ENCODE results near the gene KDM6A. TPM values are rescaled to one million over a fixed set of nuclear protein-coding genes. Genes with fewer than 3 reads are reported as not detected.

The KDM6A gene
- total RNA-seq, 1 donor from 2014 or later = 38.4 TPM

DNA sequence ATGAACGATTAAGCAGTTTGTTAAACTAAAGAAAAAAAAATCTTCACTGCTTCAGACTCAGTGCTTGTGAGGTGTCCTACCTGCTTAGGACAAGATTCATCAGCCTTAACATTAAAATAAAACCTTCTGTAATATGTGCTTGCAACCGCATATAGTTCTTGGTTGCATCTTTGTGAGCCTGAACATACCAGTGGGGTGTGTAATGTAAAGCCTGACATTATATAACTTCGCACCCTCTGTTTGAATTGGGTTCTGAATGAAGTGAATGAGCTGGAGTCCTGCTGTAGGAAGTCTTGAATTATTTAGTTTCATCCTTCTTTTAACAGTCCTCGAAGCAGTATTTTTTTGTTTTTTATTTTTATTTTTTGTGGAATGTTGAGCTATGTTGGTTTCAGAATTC is 3.1 kb downstream of the KDM6A start:
- Mint-ChIP-seq H3K36me3 (ENCODE audit: low read depth, unreplicated experiment) (no peaks in the 10 kb centered on the region), H3K9me3 (ENCODE audit: unreplicated experiment) (no peaks in the 10 kb centered on the region), H3K27me3 (ENCODE audit: unreplicated experiment) (peaks cover 6% of the 10 kb centered on the region), H3K4me3 (ENCODE audit: unreplicated experiment) (peak overlapping the region; percentile 56), H3K27ac (ENCODE audit: unreplicated experiment) (no peak overlapping the region), H3K4me1 (ENCODE audit: unreplicated experiment) (peaks cover 3% of the 10 kb centered on the region)
- no peak for DNase-seq (ENCODE audit: low spot score)
- TF ChIP-seq, protein P1, sequence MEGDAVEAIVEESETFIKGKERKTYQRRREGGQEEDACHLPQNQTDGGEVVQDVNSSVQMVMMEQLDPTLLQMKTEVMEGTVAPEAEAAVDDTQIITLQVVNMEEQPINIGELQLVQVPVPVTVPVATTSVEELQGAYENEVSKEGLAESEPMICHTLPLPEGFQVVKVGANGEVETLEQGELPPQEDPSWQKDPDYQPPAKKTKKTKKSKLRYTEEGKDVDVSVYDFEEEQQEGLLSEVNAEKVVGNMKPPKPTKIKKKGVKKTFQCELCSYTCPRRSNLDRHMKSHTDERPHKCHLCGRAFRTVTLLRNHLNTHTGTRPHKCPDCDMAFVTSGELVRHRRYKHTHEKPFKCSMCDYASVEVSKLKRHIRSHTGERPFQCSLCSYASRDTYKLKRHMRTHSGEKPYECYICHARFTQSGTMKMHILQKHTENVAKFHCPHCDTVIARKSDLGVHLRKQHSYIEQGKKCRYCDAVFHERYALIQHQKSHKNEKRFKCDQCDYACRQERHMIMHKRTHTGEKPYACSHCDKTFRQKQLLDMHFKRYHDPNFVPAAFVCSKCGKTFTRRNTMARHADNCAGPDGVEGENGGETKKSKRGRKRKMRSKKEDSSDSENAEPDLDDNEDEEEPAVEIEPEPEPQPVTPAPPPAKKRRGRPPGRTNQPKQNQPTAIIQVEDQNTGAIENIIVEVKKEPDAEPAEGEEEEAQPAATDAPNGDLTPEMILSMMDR (IDR thresholded peaks at IDR 0.05; ENCODE audit: unreplicated experiment) = no peak

DNA sequence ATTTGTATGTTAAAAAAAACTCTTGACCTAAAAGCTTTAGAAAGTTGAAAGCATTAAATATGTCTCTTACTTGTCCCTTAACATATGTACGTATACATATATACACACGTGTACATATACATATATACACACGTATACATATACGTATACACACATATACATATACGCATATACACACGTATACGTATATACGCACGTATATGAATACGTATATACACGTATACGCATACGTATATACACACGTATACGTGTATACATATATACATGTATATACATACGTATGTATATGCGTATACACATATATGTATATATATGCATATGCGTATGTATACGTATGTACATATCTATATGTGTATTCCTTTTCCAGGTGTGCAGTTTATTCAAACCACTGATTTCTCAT is 3.8 kb downstream of the KDM6A start:
- TF ChIP-seq, protein P1 (IDR thresholded peaks at IDR 0.05; ENCODE audit: unreplicated experiment) = no peak
- no peaks in the 10 kb centered on the region for H3K36me3 Mint-ChIP-seq (ENCODE audit: low read depth, unreplicated experiment)
- H3K4me1 Mint-ChIP-seq (ENCODE audit: unreplicated experiment) = no peaks in the 10 kb centered on the region
- H3K27ac Mint-ChIP-seq (ENCODE audit: unreplicated experiment) = no peak overlapping the region
- H3K4me3 Mint-ChIP-seq (ENCODE audit: unreplicated experiment) = no peak overlapping the region
- no peaks in the 10 kb centered on the region for H3K9me3 Mint-ChIP-seq (ENCODE audit: unreplicated experiment)
- no peak for DNase-seq (ENCODE audit: low spot score)
- H3K27me3 Mint-ChIP-seq (ENCODE audit: unreplicated experiment) = peaks cover 6% of the 10 kb centered on the region

DNA sequence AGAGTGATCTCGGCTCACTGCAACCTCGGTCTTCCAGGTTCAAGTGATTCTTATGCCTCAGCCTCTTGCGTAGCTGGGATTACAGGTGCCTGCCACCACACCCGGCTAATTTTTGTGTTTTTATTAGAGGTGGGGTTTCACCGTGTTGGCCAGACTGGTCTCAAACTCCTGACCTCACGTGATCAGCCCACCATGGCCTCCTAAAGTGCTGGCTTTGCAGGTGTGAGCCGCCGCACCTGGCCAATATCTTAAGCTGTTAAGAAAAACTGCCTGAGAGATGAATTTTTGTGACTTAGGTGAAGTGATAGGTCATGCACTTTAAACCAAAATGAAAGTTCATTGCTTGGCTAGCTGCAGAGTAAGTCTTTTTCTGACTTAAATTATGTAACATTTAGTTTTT is 5.8 kb downstream of the KDM6A start:
- no peak for DNase-seq (ENCODE audit: low spot score)
- Mint-ChIP-seq H3K4me3 (ENCODE audit: unreplicated experiment) (no peak overlapping the region), H3K36me3 (ENCODE audit: low read depth, unreplicated experiment) (no peaks in the 10 kb centered on the region), H3K9me3 (ENCODE audit: unreplicated experiment) (no peaks in the 10 kb centered on the region), H3K4me1 (ENCODE audit: unreplicated experiment) (no peaks in the 10 kb centered on the region), H3K27ac (ENCODE audit: unreplicated experiment) (no peak overlapping the region), H3K27me3 (ENCODE audit: unreplicated experiment) (peaks cover 4% of the 10 kb centered on the region)
- TF ChIP-seq, protein P1 (IDR thresholded peaks at IDR 0.05; ENCODE audit: unreplicated experiment) = no peak

DNA sequence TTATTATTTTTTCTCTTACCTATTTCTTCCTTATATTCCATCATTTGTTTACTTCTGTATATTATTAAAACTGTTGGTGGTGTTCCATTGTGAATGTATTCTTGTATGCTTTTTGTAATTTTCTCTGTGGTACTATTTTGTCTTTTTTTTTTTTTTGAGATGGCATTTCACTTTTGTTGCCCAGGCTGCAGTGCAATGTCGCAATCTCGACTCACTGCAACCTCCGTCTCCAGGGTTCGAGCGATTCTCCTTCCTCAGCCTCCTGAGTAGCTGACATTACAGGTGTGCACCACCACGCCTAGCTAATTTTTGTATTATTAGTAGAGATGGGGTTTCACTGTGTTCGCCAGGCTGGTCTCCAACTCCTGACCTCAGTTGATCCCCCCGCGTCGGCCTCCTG is 8.6 kb downstream of the KDM6A start:
- no peaks in the 10 kb centered on the region for H3K36me3 Mint-ChIP-seq (ENCODE audit: low read depth, unreplicated experiment)
- H3K27me3 Mint-ChIP-seq (ENCODE audit: unreplicated experiment) = peaks cover 1% of the 10 kb centered on the region
- H3K9me3 Mint-ChIP-seq (ENCODE audit: unreplicated experiment) = no peaks in the 10 kb centered on the region
- peak overlapping the region; percentile 36 for H3K27ac Mint-ChIP-seq (ENCODE audit: unreplicated experiment)
- H3K4me3 Mint-ChIP-seq (ENCODE audit: unreplicated experiment) = no peak overlapping the region
- TF ChIP-seq, protein P1 (IDR thresholded peaks at IDR 0.05; ENCODE audit: unreplicated experiment) = no peak
- DNase-seq (ENCODE audit: low spot score) = no peak
- H3K4me1 Mint-ChIP-seq (ENCODE audit: unreplicated experiment) = no peaks in the 10 kb centered on the region

DNA sequence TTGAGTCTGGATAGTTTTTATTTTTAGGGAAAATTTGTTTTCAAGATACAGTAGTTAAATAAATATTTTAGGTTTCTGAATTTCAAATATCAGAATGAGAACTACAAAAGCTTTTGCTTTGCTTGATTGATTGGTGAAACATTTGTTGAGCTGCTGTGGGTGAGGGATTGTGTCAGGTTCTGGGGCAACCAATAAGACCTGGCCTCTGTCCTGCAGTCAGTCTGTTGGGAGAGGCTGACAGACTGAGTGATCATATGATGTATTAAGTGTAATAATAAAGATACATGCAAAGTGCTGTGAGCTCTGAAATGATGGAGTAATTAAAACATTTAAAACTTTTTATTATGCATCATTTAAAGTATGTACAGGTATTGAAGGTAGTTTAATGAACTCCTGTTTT is 9.6 kb downstream of the KDM6A start:
- Mint-ChIP-seq H3K9me3 (ENCODE audit: unreplicated experiment) (no peaks in the 10 kb centered on the region), H3K36me3 (ENCODE audit: low read depth, unreplicated experiment) (no peaks in the 10 kb centered on the region), H3K27ac (ENCODE audit: unreplicated experiment) (no peak overlapping the region), H3K4me1 (ENCODE audit: unreplicated experiment) (no peaks in the 10 kb centered on the region), H3K4me3 (ENCODE audit: unreplicated experiment) (no peak overlapping the region), H3K27me3 (ENCODE audit: unreplicated experiment) (no peaks in the 10 kb centered on the region)
- TF ChIP-seq, protein P1 (IDR thresholded peaks at IDR 0.05; ENCODE audit: unreplicated experiment) = no peak
- DNase-seq (ENCODE audit: low spot score) = no peak

All from endothelial cell (in vitro differentiated cells).